GM12878 (cell line): ENCODE data around the gene TK1. TPM values are rescaled to one million over a fixed set of nuclear protein-coding genes. Genes with fewer than 3 reads are reported as not detected.
A peak's percentile ranks its signal among the peaks of the same experiment; 100 is the strongest.

ENCODE experiments used
- ATAC-seq: fragments of 200-7000 bp; cut with Tn5 transposase; 3 replicates; pipeline ENCODE4 v1.9.1; 2020; ENCODE audit warnings: mild to moderate bottlenecking, moderate library complexity
- BruUV-seq: library from RNA; stranded (reverse); fragments of 400-500 nt; replicated peaks from 2 replicates; lab custom pipeline; 2021; lab: Mats Ljungman, UMichigan
- CTCF ChIA-PET: fragments of 300-600 bp; sonication (Branson Sonifier 250); formaldehyde crosslinking; extraction: SDS; loops from one replicate; lab custom pipeline; 2021; ENCODE audit warnings: inconsistent platforms; lab: Yijun Ruan, JAX
- POLR2A ChIA-PET: fragments of 350-600 bp; formaldehyde crosslinking; extraction: SDS; loops from one replicate; lab custom pipeline; 2021; ENCODE audit warnings: inconsistent platforms; lab: Charles Lee
- RAD21 ChIA-PET: fragments of 300-600 bp; sonication (Branson Sonifier 250); formaldehyde crosslinking; loops from one replicate; lab custom pipeline; 2023; ENCODE audit warnings: antibody characterized with exemption; ENCODE audit not compliant: unreplicated experiment; lab: Charles Lee
- SMC1A ChIA-PET: fragments of 300-600 bp; sonication (Branson Sonifier 250); formaldehyde crosslinking; loops from one replicate; lab custom pipeline; 2023; ENCODE audit not compliant: unreplicated experiment, uncharacterized antibody; lab: Charles Lee
- DNase-seq: peaks from one replicate; pipeline ENCODE4 v3.0.0-alpha.2; 2011; ENCODE audit warnings: low read depth, low spot score
- FAIRE-seq: peaks from 3 replicates; lab custom pipeline; 2011; peaks lifted over from hg19 to GRCh38; lab: Jason Lieb, UNC
- H2AFZ ChIP-seq: 2 replicates; pipeline ENCODE4 v1.6.0; 2011; ENCODE audit warnings: low read depth, low read length, control low read depth; ENCODE audit not compliant: control insufficient read depth
- H3K27ac ChIP-seq: 2 replicates; pipeline ENCODE4 v1.5.1; 2011; ENCODE audit warnings: control low read depth; ENCODE audit not compliant: control insufficient read depth, insufficient read depth
- H3K27me3 ChIP-seq, 2 experiments: replicated peaks in 1 of 2; 2 replicates each; pipeline versions ENCODE4 v1.6.0 to v1.6.1; 2011; ENCODE audit warnings: low read length in 1 of 2; ENCODE audit not compliant: control insufficient read depth in 2 of 2, insufficient read depth in 2 of 2
- H3K36me3 ChIP-seq, 2 experiments: 2 replicates each; pipeline ENCODE4 v1.5.1; 2011; ENCODE audit warnings: low read length in 1 of 2; ENCODE audit not compliant: control insufficient read depth in 2 of 2, insufficient read depth in 2 of 2
- H3K4me1 ChIP-seq: 2 replicates; pipeline ENCODE4 v1.6.1; 2011; ENCODE audit warnings: mild to moderate bottlenecking, low read length, moderate library complexity, mixed read lengths; ENCODE audit not compliant: control insufficient read depth, insufficient read depth
- H3K4me2 ChIP-seq: 2 replicates; pipeline ENCODE4 v1.6.0; 2011; ENCODE audit warnings: control low read depth; ENCODE audit not compliant: control insufficient read depth, insufficient read depth
- H3K4me3 ChIP-seq: fragments of 200-600 bp; sonication (generic); 2 replicates; pipeline ENCODE4 v1.5.1; 2016
- H3K79me2 ChIP-seq: 2 replicates; pipeline ENCODE4 v1.6.0; 2011; ENCODE audit warnings: low read length; ENCODE audit not compliant: control insufficient read depth, insufficient read depth
- H3K9ac ChIP-seq: 2 replicates; pipeline ENCODE4 v1.8.0; 2011; ENCODE audit warnings: low read length, control low read depth, mixed read lengths; ENCODE audit not compliant: control insufficient read depth, insufficient read depth
- H3K9me3 ChIP-seq: replicated peaks from 3 replicates; pipeline ENCODE4 v1.5.1; 2011; ENCODE audit warnings: mild to moderate bottlenecking, low read length; ENCODE audit not compliant: control insufficient read depth, insufficient read depth
- H4K20me1 ChIP-seq: 2 replicates; pipeline ENCODE4 v1.6.0; 2011; ENCODE audit not compliant: control insufficient read depth, insufficient read depth
- BCL11A ChIP-seq: IDR thresholded peaks from 2 replicates; pipeline ENCODE4 v1.6.1; 2011; ENCODE audit warnings: low read depth, low read length
- CHD1 ChIP-seq: IDR thresholded peaks from 2 replicates; pipeline ENCODE4 v1.6.1; 2012; ENCODE audit warnings: low read depth, low read length, improper control_type of control experiment
- PAX5 ChIP-seq: IDR thresholded peaks from 2 replicates; pipeline ENCODE4 v1.6.1; 2011; ENCODE audit warnings: low read depth, low read length, borderline replicate concordance
- POLR2AphosphoS2 ChIP-seq: IDR thresholded peaks from 2 replicates; pipeline ENCODE4 v1.6.1; 2011; ENCODE audit warnings: low read depth, mild to moderate bottlenecking, low read length, improper control_type of control experiment, moderate library complexity
- YY1 ChIP-seq: IDR thresholded peaks from 2 replicates; pipeline ENCODE4 v1.6.1; 2011; ENCODE audit warnings: low read depth, mild to moderate bottlenecking, low read length
- ZNF384 ChIP-seq: IDR thresholded peaks from 2 replicates; pipeline ENCODE4 v1.6.1; 2012; ENCODE audit warnings: low read depth, mild to moderate bottlenecking, low read length, improper control_type of control experiment, borderline replicate concordance
- WGBS: methylation state at CpG from one replicate; pipeline ENCODE4 v1.1.6; 2016; ENCODE audit warnings: low lambda C conversion rate; ENCODE audit not compliant: insufficient replicate concordance, insufficient coverage; ENCODE audit errors: missing lambda C conversion rate; 5-methylcytosine and 5-hydroxymethylcytosine counted together
- in situ Hi-C: fragments of 300-500 bp; cut with MboI; formaldehyde crosslinking; loops from 9 replicates; pipeline ENCODE4 v1.14.3; 2018; ENCODE audit warnings: mixed read lengths
- intact Hi-C: fragments of 100-400 bp; cut with micrococcal nuclease; formaldehyde crosslinking; loops from one replicate; pipeline ENCODE4 v1.14.2; 2022; ENCODE audit not compliant: unreplicated experiment
- polyA plus RNA-seq, 11 experiments: library from polyadenylated mRNA; depleted of rRNA in 4 of 11; unstranded in 6 of 11; stranded (reverse) in 5 of 11; fragments of >200 nt; fragmentation: Nextera tagmentation in 4 of 11; fragmentation: Illumina TruSeq in 1 of 11; extraction: Ambion mirVana in 4 of 11; extraction: Trizol in 1 of 11; gene quantifications; 1 replicate in 1 of 11; 2 replicates in 10 of 11; pipeline versions ENCODE4 v1.2.1 to v1.2.3, GENCODE V29; 2011 to 2016; ENCODE audit warnings: inconsistent platforms in 2 of 11, missing spikeins in 2 of 11, low read depth in 1 of 11
- total RNA-seq, 4 experiments: library from RNA; depleted of rRNA in 3 of 4; stranded (reverse); fragments of >200 nt in 3 of 4; fragmentation: Illumina TruSeq in 1 of 4; extraction: Trizol in 1 of 4; gene quantifications; 2 replicates each; pipeline versions ENCODE4 v1.2.1 to v1.2.3, GENCODE V29; 2013 to 2021
- TF ChIP-seq, protein P1 (sequence below): IDR thresholded peaks from 2 replicates; pipeline ENCODE4 v1.6.1; 2011; ENCODE audit warnings: low read depth, mild to moderate bottlenecking, low read length, moderate library complexity, borderline replicate concordance; ENCODE audit errors: extremely low read depth

TK1 gene
- total and polyA plus RNA-seq, 10 of the 15 experiments (the other 5 are each of a cell fraction or from before 2014, with no cell fraction given), result 4.6 to 175 (median 77.9) TPM

- 95% methylated on average over 16 of the region's 16 CpGs for WGBS
Measured at GRCh38 chr17:78225088-78225865, 38.4 kb upstream of the TK1 start.

More at GRCh38 chr17:78225088-78225865, 38.4 kb upstream of the TK1 start:
- Histone ChIP-seq H3K27ac (no peak overlapping the region), H4K20me1 (no peaks in the 10 kb centered on the region), H3K27me3 (peaks cover 0 to 1% of the 10 kb centered on the region in 2 experiments; a peak in 1 of 4 replicates), H3K4me2 (no peak overlapping the region), H3K4me1 (no peaks in the 10 kb centered on the region), H3K9me3 (no peaks in the 10 kb centered on the region), H2AFZ (no peak overlapping the region), H3K9ac (no peak overlapping the region), H3K4me3 (no peak overlapping the region), H3K79me2 (no peaks in the 10 kb centered on the region), H3K36me3 (peaks cover 7 to 16% of the 10 kb centered on the region in 2 experiments; a peak in 3 of 4 replicates)
- RAD21 ChIA-PET, result no interaction called here
- SMC1A ChIA-PET, result interaction anchor here (0.9 kb wide), 1 partner anchor 17 kb away, joined by 3 read pairs; no protein-coding TSS in a partner anchor
- CTCF ChIA-PET, result interaction anchor here (0.9 to 1.5 kb wide), 3 partner anchors 25 to 206 kb away, joined by 3 to 5 read pairs (median 4); no protein-coding TSS in a partner anchor
- TF ChIP-seq YY1 (no peak), CHD1 (no peak), ZNF384 (no peak), PAX5 (no peak), POLR2AphosphoS2 (0 out of 2 replicates have a peak, but pooled peaks have one; percentile 20), BCL11A (no peak)
- TF ChIP-seq, protein P1, sequence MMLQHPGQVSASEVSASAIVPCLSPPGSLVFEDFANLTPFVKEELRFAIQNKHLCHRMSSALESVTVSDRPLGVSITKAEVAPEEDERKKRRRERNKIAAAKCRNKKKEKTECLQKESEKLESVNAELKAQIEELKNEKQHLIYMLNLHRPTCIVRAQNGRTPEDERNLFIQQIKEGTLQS, result no peak
- no peak for FAIRE-seq
- POLR2A ChIA-PET, result no interaction called here
- in situ Hi-C loops, result no loop called here
- no peak for DNase-seq
- no TSS peak for BruUV-seq
- no peak for ATAC-seq
- intact Hi-C loops, result no loop called here
